RWPE1 (cell line): ENCODE results near the gene KCNK3.

Experiments used
- CTCF ChIA-PET: fragments of 350-600 bp; sonication (Branson Sonifier 250); formaldehyde crosslinking; extraction: SDS; loops from one replicate; lab custom pipeline; 2021; lab: Yijun Ruan, JAX
- POLR2A ChIA-PET: fragments of 400-600 bp; formaldehyde crosslinking; extraction: SDS; loops from one replicate; lab custom pipeline; 2020; ENCODE audit warnings: antibody characterized with exemption; ENCODE audit not compliant: low non-redundant PET; lab: Yijun Ruan, JAX
- DNase-seq: peaks from one replicate; pipeline ENCODE4 v3.0.0; 2012; ENCODE audit warnings: low spot score
- H3K27ac ChIP-seq: fragments of 450-650 bp; 2 replicates; pipeline ENCODE4 v1.5.1; 2017
- TF ChIP-seq, protein P1 (sequence below): fragments of 450-650 bp; conservative IDR thresholded peaks from 2 replicates; pipeline ENCODE4 v1.5.1; 2017; ENCODE audit warnings: low read depth, mild to moderate bottlenecking

KCNK3 gene

DNA sequence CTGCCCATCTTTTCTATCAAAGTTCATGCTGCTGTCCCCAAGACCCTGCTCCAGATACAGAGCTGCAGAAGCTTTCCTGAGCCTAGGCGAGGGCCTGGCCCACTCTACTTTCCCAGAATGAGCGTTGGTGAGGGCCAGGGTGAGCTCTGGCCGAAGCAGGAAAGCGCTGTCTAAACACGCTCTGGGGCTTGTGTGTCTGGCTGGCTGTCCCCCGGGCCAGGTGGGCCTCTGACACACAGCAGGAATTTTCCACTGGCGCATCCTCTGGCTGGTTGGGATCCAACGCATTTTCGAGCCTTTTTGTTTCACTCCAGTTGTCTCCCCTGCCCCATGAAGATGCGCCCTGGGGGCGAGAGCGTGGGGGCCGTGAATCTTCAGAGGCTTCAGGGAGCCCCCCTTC, 17.8 kb upstream of the KCNK3 start:
- CTCF ChIA-PET, result no interaction called here

DNA sequence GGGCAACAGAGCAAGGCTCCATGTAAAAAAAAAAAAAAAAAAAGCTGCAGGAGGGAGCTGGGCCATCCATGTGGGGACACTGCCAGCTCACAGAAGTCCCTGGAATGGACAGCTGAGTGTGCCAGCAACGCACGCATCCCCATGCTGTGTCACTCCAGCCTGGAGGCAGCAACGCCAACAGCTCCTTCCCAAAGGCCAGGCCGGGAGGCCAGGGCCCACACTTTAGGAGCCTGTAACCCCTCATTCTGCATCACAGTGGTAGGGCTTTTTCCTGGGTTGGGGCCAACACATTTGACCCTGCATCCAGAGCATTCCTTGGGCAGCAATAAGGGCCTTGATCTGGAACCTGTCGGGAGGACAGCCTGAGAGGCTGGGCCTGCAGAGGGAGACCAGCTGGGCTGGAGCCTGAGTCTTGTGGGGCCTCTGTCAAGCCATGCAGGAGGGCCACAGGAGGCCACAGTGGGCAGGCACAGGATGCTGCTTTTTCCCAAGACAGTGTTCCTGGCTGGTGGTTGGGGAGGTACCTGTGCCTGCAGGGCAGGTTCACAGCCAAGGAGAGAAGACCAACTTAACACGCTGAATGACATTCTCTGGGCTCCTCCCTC, 16.8 kb upstream of the KCNK3 start:
- H3K27ac ChIP-seq, result no peak overlapping the region
- no peak for DNase-seq
- POLR2A ChIA-PET, result no interaction called here
- CTCF ChIA-PET, result no interaction called here
- TF ChIP-seq, protein P1, sequence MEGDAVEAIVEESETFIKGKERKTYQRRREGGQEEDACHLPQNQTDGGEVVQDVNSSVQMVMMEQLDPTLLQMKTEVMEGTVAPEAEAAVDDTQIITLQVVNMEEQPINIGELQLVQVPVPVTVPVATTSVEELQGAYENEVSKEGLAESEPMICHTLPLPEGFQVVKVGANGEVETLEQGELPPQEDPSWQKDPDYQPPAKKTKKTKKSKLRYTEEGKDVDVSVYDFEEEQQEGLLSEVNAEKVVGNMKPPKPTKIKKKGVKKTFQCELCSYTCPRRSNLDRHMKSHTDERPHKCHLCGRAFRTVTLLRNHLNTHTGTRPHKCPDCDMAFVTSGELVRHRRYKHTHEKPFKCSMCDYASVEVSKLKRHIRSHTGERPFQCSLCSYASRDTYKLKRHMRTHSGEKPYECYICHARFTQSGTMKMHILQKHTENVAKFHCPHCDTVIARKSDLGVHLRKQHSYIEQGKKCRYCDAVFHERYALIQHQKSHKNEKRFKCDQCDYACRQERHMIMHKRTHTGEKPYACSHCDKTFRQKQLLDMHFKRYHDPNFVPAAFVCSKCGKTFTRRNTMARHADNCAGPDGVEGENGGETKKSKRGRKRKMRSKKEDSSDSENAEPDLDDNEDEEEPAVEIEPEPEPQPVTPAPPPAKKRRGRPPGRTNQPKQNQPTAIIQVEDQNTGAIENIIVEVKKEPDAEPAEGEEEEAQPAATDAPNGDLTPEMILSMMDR, result no peak

More for the DNA sequence above, 17.8 kb upstream of the KCNK3 start:
- no peak overlapping the region for H3K27ac ChIP-seq
- no peak for DNase-seq
- POLR2A ChIA-PET, result no interaction called here
- TF ChIP-seq, protein P1, result no peak

DNA sequence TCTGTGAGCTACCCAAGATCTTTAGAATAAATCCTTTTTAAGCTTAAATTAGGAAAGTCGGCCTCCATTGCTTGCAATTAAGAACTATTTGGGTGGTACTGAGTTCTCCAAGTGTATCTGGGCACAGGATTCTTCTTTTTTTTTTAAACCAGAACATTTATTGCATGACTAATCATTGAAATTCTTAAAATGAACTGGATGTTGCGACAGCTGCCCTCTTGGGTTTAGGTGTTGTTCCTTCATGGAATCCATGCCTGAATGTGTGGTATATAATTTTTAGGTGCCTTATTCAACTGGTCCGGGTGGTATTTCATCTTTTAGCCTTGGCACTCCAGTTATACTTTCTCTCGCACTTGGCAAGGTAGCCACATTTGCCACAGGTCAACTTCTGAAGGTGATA, 14.5 kb upstream of the KCNK3 start:
- TF ChIP-seq, protein P1, result no peak
- POLR2A ChIA-PET, result no interaction called here
- no peak for DNase-seq
- CTCF ChIA-PET, result interaction anchor here (0.6 to 1.0 kb wide), 3 partner anchors 34 to 68 kb away, joined by 3 read pairs; no protein-coding TSS in a partner anchor
- no peak overlapping the region for H3K27ac ChIP-seq

DNA sequence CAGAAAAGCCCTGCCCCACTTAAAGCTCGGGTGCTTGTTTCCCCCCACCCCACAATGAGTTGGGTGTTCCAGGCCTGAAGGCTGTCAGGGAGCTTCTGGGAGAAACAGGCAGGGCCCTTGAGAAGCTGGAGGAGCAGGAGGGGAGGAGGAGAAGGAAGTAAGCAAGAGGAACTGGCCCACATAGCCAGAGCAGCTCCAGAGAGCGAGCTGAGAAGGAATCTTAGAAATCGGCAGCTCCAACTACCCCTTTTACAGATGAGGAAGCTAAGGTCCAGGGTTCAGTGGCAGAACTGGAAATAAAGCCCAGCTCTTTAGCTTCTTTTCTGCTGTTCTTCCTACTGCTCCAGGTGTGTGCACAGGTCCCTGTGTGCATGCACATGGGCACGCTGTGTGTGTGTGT, 12.7 kb upstream of the KCNK3 start:
- no peak overlapping the region for H3K27ac ChIP-seq
- POLR2A ChIA-PET, result interaction anchor here (0.6 kb wide), 1 partner anchor 50 kb away, joined by 3 read pairs; no protein-coding TSS in a partner anchor
- CTCF ChIA-PET, result no interaction called here
- TF ChIP-seq, protein P1, result no peak
- DNase-seq, result no peak

DNA sequence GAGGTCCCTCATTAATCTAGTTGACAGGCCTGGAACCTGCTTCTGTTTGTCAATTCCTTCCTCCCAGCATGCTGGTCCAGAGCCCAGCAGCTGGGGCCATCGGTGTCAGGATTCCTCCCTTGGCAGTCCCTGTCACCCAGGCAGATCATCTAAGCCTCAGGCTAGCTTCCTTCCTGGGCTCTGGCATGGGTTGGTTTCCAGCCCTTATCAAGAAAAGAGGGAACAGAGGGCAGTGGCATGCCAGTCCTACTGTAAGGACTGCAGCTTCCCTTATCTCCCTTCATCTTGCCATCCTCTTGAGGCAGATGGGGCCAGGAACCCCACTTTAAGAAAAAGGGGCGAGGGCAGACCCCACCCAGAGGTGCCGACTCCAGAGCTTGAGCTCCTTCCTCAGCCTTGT, 10.9 kb upstream of the KCNK3 start:
- TF ChIP-seq, protein P1, result no peak
- no peak for DNase-seq
- ChIA-PET CTCF (interaction anchor here (0.6 kb wide), 1 partner anchor 235 kb away, joined by 3 read pairs; no protein-coding TSS in a partner anchor), POLR2A (no interaction called here)
- H3K27ac ChIP-seq, result no peak overlapping the region

DNA sequence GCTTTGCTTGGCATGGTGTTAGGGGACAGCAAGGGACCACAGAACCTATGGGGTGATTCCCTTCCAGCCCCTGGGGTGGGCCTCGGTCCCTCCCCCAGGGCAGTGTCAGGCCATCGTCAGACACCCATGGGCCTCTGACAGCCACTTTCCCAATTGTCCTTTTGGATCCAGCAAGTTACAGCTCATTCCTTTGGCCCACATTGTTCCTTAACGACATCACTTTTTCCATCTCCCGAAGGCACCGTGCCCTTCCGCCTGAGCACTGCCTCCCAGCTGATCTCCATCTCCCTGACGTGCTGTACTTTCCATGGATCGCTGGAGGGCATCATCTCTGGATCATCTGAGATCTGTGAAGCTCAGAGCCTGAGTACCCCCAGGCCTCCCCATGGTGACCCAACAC, 10.4 kb upstream of the KCNK3 start:
- no peak overlapping the region for H3K27ac ChIP-seq
- ChIA-PET POLR2A (no interaction called here), CTCF (interaction anchor here (0.5 to 0.6 kb wide), 2 partner anchors 121 to 235 kb away, joined by 3 read pairs; no protein-coding TSS in a partner anchor)
- no peak for DNase-seq
- TF ChIP-seq, protein P1, result no peak
